ENCODE results near the gene QRICH1. TPM values are rescaled to one million over a fixed set of nuclear protein-coding genes. Genes with fewer than 3 reads are reported as not detected.

Gene QRICH1
- total and polyA plus RNA-seq, 2 of the 13 experiments (the other 11 are each of a cell fraction or from before 2014, with no cell fraction given): 52.6 to 102 TPM

DNA sequence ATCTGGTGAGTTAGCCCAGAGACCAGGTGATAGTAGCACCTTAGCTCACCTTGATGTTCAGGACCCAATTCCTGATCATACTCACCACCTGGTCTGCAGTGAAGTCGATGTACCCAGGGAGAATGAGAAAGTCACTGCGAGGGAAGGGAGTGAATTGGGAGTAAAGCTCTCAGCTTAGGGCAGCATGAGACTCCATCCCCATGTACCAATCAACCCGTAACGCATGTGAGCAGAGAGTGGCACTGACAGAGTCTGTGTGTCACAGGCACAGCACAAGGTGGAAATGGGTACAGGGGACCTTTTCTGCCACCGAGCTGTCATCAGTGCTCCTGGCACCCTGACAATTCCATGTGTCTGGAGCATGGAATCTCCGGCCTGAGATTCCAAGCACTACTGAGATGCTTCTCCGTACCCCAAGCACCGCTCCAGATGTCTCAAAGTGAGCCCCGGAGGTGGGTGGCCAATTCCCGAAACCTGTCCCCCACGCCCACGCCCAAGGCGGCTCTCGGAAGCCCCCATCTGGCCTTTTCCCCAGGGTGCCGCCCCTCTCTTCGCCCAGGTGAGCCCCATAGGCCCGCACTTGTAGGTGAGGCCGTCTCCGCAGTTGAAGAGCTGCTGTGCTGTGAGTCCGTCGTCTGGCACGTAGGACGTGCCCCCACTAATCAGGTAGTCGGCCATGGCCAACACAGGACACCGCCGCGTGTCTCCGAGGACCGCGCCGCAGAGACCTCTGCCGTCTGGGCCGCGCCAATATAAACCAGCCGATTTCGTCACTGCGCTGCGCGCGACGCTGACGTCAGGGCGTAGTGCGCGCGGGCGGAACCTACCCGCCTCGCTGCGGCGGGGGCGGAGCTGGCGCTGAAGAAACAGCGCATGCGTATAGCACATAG, 65.0 kb downstream of the QRICH1 start, which contains the start of gene IMPDH2 (continued):
- peak; percentile 57 for TF ChIP-seq FOXP4 (CRISPR knock-in tag; IDR thresholded peaks at IDR 0.05)
- TF ChIP-seq, protein P1, sequence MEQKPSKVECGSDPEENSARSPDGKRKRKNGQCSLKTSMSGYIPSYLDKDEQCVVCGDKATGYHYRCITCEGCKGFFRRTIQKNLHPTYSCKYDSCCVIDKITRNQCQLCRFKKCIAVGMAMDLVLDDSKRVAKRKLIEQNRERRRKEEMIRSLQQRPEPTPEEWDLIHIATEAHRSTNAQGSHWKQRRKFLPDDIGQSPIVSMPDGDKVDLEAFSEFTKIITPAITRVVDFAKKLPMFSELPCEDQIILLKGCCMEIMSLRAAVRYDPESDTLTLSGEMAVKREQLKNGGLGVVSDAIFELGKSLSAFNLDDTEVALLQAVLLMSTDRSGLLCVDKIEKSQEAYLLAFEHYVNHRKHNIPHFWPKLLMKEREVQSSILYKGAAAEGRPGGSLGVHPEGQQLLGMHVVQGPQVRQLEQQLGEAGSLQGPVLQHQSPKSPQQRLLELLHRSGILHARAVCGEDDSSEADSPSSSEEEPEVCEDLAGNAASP (CRISPR knock-in tag; IDR thresholded peaks at IDR 0.05; ENCODE audit: borderline replicate concordance): 0 out of 2 replicates have a peak, but pooled peaks have one; percentile 43
- TF ChIP-seq NR0B2 (CRISPR knock-in tag; IDR thresholded peaks at IDR 0.05): peak; percentile 93
- no peak for TF ChIP-seq ZNF629 (CRISPR knock-in tag; conservative IDR thresholded peaks at IDR 0.05)
- TF ChIP-seq ZNF839 (CRISPR knock-in tag; IDR thresholded peaks at IDR 0.05; ENCODE audit: borderline replicate concordance): peak; percentile 77; the same call in 1 of the 2 replicates
- TF ChIP-seq EED (CRISPR knock-in tag; IDR thresholded peaks at IDR 0.05): peak; percentile 91
- peak; percentile 71 for TF ChIP-seq ZNF205 (CRISPR knock-in tag; IDR thresholded peaks at IDR 0.05)
- peak; percentile 64; the same call in 1 of the 2 replicates for TF ChIP-seq ZFP1 (CRISPR knock-in tag; IDR thresholded peaks at IDR 0.05)
- no peak for TF ChIP-seq RORA (CRISPR knock-in tag; IDR thresholded peaks at IDR 0.05)
- TF ChIP-seq TAF1 (CRISPR knock-in tag; IDR thresholded peaks at IDR 0.05): peak; percentile 90
- TF ChIP-seq MTA3 (CRISPR knock-in tag; IDR thresholded peaks at IDR 0.05): no peak
- TF ChIP-seq RCOR2 (CRISPR knock-in tag; IDR thresholded peaks at IDR 0.05): no peak
- no peak for TF ChIP-seq ZBTB42 (CRISPR knock-in tag; IDR thresholded peaks at IDR 0.05)
- peak; percentile 53 for TF ChIP-seq ASH2L (IDR thresholded peaks at IDR 0.05; ENCODE audit: insufficient read length, low read depth, low read length)
- peak; percentile 45; the same call in 1 of the 2 replicates for TF ChIP-seq ZNF264 (CRISPR knock-in tag; IDR thresholded peaks at IDR 0.05)
- peak; percentile 87 for TF ChIP-seq SP4 (CRISPR knock-in tag; IDR thresholded peaks at IDR 0.05)
- TF ChIP-seq ZNF749 (CRISPR knock-in tag; IDR thresholded peaks at IDR 0.05; ENCODE audit: borderline replicate concordance): peak; percentile 41; the same call in 1 of the 2 replicates
- peak; percentile 95 for TF ChIP-seq POLR2AphosphoS2 (IDR thresholded peaks at IDR 0.05; ENCODE audit: low read depth, low read length)
- TF ChIP-seq, protein P2, sequence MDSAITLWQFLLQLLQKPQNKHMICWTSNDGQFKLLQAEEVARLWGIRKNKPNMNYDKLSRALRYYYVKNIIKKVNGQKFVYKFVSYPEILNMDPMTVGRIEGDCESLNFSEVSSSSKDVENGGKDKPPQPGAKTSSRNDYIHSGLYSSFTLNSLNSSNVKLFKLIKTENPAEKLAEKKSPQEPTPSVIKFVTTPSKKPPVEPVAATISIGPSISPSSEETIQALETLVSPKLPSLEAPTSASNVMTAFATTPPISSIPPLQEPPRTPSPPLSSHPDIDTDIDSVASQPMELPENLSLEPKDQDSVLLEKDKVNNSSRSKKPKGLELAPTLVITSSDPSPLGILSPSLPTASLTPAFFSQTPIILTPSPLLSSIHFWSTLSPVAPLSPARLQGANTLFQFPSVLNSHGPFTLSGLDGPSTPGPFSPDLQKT (CRISPR knock-in tag; IDR thresholded peaks at IDR 0.05; ENCODE audit: borderline replicate concordance): peak; percentile 67; the same call in 1 of the 2 replicates
- TF ChIP-seq, protein P3, sequence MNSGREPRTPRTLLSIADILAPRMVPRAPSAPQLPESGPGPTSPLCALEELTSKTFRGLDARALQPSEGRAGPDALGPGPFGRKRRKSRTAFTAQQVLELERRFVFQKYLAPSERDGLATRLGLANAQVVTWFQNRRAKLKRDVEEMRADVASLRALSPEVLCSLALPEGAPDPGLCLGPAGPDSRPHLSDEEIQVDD (CRISPR knock-in tag; IDR thresholded peaks at IDR 0.05; ENCODE audit: borderline replicate concordance): no peak
- TF ChIP-seq, protein P4, sequence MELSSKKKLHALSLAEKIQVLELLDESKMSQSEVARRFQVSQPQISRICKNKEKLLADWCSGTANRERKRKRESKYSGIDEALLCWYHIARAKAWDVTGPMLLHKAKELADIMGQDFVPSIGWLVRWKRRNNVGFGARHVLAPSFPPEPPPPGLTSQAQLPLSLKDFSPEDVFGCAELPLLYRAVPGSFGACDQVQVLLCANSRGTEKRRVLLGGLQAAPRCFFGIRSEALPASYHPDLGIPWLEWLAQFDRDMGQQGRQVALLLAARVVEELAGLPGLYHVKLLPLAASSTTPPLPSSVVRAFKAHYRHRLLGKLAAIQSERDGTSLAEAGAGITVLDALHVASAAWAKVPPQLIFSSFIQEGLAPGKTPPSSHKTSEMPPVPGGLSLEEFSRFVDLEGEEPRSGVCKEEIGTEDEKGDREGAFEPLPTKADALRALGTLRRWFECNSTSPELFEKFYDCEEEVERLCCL (CRISPR knock-in tag; IDR thresholded peaks at IDR 0.05; ENCODE audit: borderline replicate concordance): no peak

Measured in HepG2 (cell line).